Muscle of back (tissue), 13 donors: ENCODE results near the gene DNASE1L2. TPM values are rescaled to one million over a fixed set of nuclear protein-coding genes. Genes with fewer than 3 reads are reported as not detected.

Experiments used
- DNase-seq, 3 donors: peaks; one replicate each; pipeline versions ENCODE4 v3.0.0 to v3.0.0-alpha.2; 2013
- long read RNA-seq, 9 donors: transcript quantifications; one replicate each; lab custom pipeline, GENCODE V29; 2026
- polyA plus RNA-seq, 10 donors: library from polyadenylated mRNA; unstranded; fragments of 120-200 nt; gene quantifications; one replicate each; pipeline ENCODE4 v1.2.1, GENCODE V29; 2013; ENCODE audit not compliant: insufficient read length in 10 of 10

The DNASE1L2 gene, protein sequence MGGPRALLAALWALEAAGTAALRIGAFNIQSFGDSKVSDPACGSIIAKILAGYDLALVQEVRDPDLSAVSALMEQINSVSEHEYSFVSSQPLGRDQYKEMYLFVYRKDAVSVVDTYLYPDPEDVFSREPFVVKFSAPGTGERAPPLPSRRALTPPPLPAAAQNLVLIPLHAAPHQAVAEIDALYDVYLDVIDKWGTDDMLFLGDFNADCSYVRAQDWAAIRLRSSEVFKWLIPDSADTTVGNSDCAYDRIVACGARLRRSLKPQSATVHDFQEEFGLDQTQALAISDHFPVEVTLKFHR
- 1 to 10 TPM in 2 of 10 donors, under 1 TPM in 8; 0.35 to 1.1 (median 0.71) TPM for polyA plus RNA-seq
- long read RNA-seq, donor 1 = 0 reads
- long read RNA-seq, donor 2 = 0 reads
- long read RNA-seq, donor 3 = 0 reads
- long read RNA-seq, donor 4 = 0 reads
- long read RNA-seq, donor 5 = 0 reads
- long read RNA-seq, donor 6 = 0 reads
- long read RNA-seq, donor 7 = 0 reads
- long read RNA-seq, donor 8 = 0 reads
- long read RNA-seq, donor 9 = 0 reads

DNA sequence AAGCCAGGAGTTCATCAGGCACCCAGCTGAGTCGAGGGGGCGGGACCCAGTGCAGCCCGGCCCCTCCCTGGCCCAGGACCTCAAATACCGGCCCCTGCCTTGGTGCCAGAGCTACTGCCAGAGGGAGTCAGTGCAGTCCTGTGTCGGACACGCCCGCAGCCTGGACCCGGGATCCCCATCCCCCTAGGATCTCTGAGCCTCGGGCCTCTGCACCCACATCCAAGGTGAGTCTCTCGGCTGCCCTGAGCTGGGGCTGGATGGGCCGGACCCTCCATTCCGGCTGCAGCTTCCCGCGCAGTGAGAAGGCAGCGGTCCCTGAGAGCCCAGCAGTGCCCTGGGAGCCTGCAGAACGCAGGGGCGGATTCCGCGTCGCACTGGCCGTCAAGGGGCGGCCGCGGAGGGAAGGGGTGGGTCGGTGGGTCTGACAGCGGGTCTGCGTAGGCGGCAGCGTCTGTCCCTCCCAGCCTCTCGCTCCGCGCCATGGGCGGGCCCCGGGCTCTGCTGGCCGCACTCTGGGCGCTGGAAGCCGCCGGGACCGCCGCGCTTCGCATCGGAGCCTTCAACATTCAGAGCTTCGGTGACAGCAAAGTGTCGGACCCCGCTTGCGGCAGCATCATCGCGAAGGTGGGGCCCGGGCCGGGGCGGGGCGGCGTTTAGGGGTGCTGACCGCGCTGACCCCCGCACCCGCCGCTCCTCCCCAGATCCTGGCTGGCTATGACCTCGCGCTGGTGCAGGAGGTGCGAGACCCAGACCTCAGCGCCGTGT, at the start of gene DNASE1L2:
Gene DNASE1L2 (plus strand): TSS at position 108 of the 765 bp plus-strand sequence. CDS start 373 bp downstream, at position 481.
- peak in 1 of 3 donors; percentile 65 for DNase-seq

DNA sequence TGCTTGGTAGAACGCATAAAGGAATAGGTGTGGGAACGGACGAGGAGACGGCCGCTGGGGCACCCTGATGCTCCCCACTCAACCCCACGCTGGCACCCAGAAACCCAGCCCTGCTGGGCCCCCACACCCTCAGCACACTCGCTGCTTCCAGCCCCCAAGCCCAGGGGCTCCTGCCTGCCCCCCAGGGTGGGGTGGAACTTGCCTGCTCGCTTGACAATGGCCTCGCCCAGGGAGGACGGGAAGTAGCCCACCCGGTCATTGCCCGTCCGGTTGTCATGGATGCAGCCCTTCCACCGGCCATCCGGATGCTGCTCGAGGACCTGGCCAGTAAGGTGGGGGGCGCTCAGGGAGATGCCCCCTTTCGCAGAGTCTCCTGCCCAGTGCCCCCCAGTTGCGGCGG, 49.7 kb upstream of the DNASE1L2 start:
- DNase-seq = no peak

DNA sequence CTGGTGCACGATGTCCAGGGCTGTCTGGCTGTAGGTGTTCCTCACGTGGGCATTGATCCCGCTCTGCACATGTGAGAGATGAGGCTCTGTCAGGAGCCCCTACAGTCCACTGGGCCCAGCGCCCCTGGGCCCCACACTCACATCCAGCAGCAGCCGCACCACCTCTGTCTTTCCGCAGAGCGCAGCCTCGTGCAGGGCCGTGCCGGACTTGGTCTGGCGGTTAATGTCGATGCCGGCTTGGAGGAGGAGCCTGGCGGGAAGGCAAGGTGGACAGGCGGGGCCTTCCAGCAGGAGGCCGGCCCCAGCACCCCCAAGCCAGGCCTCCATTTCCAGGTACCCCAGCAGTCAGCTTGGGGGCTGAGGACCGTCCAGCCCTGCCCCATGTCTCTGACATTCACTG, 49.0 kb upstream of the DNASE1L2 start:
- no peak for DNase-seq

DNA sequence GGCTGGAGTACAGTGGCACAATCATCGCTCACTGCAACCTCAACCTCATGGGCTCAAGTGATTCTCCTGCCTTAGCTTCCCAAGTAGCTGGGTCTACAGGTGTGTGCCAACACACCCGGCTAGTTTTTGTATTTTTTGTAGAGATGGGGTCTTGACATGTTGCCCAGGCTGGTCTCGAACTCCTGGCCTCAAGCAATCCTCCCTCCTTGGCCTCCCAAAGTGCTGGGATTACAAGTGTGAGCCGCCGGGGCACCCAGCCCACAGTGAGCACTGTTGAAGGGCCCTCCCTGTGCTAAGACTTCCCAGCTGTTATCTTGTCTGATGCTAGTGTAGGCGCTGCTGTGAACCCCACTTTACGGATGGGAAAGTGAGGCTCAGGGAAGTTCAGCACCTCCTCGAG, 47.8 kb upstream of the DNASE1L2 start:
- no peak for DNase-seq

DNA sequence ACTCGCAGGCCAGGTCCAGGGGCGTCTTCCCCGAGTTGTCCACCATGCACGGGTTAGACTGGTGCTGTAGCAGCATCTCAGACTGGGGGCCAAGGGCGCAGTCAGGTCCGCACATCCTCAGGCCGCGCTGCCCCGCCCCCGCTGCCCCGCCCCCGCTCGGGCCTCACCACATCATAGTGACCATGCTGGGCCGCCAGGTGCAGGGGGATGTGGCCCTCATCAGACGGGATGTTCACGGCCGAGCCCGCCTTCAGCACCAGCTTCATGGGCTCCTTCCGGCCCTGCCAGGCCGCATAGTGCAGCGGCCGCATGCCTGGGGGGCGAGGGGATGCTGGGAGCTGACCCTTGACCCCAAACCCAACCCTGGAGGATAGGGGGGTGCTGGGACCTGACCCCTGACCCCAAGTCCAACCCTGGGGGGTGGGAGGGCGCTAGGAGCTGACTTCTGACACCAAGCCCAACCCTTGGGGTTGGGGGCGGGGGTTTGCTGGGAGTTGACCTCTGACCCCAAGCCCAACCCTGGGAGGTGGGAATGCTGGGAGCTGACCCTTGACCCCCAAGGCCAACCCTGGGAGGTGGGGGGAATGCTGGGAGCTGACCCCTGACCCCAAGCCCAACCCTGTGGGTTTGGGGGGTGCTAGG, 46.9 kb upstream of the DNASE1L2 start:
- DNase-seq = no peak

DNA sequence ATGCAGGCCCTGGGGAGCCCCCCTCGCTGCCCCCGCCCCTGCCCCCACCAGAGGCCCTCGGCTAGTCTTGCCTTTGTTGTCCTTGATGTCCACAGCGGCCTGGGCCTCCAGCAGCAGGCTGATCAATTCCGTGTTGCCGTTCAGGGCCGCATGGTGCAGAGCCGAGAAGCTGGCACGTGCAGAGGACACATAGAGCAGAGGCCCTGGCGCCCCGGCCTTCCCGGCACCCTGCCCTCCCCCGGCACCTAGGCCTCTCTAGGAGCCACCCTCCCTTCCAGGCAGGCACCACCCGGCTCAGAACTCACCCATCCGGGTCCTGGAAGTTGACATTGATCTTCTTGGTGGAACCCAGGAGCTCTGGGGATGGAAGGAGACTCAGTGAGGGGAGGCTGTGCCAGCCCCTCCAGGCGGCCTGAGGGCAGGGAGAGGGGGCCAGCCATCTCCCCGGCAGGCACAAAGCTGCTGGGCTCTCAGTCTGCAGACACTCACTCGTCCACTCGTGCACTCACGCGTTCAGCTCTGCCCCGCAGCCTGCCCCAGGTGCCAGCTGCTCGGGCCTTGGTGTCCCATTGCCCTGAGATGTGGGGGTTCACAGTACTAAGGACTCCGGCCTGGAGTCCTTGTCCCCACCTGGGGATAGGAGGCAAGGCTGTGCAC, 46.1 kb upstream of the DNASE1L2 start:
- DNase-seq = no peak

DNA sequence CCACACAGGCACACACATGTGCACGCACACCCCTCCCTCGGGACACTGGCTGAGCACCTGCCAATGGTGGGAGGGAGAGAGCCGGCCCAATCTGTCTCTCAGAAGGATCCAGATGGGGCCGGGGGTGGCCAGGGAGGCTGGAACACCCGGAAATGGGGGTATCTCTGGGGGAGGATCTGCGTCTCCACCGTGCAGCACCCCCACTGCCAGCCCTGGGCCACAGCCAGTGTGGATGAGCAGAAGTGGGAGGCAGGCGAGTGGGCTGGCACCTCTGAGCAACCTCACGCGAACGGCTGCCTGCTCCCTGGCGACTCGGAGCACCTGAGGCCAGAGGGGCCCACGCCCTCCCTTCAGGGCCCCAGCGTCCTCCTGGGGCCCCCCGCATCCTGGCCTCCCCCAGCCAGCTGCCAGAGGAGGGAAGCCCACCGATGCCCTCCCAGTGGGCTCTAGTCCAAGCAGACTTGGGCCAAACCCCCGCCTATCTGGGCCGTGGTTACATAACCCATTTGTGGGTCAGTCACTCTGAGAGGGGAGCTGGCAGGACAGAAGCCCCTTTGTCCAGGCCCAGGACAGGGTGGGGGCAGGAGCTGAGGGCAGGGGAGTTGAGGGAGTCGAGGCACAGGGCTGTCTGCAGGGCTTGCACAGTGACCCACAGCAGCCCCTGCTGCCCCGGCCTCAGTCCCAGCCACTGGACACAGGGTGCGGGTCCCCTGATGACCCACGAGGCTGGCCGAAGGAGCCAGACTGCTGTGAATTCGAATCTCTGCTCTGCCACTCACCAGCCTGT, 45.4 kb upstream of the DNASE1L2 start:
- DNase-seq = no peak

DNA sequence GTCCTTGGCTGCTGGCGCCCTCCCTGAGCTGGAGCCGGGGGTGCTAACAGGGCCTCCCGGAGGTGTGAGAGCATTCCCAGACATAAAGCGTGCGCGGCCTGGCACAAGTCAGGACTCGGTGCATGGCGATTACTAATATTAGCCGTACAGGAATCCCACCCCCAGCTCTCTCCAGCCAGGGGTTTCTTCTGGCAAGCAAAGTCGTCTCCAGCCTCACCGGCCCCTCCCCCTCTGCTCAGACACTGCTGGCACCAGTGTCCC, 44.9 kb upstream of the DNASE1L2 start:
- no peak for DNase-seq

DNA sequence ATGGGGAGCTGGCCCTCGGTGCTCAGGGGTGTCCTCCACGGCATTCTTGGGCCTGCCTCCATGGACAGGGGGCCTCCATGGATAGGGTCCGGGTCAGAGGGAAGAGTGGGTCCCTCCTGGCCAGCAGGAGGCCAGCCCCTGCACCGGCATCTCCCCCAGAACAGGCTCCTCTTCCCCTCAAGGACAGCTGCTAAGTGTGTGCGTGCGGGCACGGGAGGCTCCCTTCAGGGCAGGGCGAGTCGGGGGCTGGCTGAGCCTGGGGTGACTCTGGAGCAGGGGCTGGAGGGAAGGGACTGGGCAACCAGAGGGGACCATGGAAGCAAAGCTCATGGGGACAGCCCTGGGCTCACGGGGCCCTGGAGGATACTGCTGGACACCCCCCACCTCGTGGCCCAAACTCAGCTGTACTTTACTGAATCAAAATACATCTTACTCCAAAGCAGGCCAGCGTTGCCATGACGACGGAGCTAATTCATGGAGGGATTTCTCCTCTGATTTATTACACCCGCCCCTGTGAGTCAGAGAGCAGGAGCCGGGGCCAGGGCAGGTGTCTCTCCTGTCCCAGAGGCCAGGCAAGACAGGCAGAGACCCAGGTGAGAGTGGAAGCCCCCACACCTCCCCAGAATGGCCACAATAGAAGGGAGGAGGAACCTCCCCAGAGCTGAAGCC, 41.9 kb upstream of the DNASE1L2 start:
- peak in 1 of 3 donors; percentile 67 for DNase-seq

DNA sequence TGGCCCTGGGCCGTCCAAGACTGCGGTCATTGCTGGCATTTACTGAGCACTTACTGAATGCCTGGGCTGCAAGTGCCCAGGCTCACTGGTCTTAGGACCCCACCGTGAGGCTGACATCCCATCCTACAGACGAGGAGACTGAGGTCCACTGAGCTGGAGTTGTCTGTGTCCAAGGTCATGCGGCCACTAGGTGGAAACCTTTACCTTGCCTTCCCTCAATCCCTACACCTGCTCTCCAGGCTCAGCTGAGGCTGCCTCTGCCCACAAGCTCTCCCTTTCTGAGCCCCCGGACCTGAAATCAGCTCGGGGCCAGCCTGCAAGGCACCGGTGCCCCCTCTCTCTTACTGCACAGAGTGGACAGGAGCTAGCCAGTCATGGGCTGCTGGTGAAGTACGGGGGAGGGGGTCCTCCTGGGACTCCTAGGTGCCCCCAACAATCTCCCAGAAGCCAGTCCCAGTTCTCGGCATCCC, 41.4 kb upstream of the DNASE1L2 start:
- peak in 1 of 3 donors; percentile 60 for DNase-seq

DNA sequence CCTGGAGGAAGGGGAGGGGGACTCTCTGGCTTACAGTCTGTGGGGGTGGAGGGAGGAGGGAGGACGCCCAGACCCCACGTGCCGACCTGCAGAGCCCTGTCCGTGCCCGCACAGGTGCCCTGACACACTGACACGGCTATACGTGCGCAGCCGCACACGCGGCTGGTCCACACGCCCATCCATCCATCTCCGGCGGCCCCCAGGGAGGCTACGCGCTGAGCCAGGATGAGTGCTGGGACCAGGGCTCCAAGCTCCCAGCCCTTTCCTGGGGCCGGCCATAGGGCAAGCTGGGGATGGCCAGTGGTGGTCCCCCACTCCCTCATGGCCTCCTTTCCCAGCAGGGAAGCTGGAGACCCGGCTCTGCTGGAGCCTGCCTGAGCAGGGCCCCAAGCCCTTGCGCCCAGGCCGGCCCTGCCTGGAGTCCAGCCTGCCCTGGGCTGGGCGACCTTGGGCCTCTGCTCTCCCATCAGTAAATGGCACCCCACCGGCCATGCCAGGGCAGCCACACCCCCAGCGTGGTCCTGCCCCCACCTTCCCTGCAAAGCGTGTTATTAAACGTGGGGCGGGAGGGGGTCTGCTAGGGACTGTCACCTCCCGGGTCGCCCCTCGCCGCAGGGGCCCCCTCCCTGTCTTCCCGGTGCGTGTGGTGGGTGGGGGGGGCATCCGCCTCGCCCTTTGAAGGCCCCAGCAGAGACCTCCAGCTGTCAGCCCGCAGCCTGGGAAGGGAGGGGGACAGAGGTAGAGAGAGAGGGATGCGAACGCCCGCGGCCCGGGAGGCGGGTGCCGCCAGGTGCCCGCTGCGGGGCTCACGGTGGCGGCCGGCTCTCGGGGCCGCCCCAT, 40.7 kb upstream of the DNASE1L2 start:
- peak in 1 of 3 donors; percentile 41 for DNase-seq

DNA sequence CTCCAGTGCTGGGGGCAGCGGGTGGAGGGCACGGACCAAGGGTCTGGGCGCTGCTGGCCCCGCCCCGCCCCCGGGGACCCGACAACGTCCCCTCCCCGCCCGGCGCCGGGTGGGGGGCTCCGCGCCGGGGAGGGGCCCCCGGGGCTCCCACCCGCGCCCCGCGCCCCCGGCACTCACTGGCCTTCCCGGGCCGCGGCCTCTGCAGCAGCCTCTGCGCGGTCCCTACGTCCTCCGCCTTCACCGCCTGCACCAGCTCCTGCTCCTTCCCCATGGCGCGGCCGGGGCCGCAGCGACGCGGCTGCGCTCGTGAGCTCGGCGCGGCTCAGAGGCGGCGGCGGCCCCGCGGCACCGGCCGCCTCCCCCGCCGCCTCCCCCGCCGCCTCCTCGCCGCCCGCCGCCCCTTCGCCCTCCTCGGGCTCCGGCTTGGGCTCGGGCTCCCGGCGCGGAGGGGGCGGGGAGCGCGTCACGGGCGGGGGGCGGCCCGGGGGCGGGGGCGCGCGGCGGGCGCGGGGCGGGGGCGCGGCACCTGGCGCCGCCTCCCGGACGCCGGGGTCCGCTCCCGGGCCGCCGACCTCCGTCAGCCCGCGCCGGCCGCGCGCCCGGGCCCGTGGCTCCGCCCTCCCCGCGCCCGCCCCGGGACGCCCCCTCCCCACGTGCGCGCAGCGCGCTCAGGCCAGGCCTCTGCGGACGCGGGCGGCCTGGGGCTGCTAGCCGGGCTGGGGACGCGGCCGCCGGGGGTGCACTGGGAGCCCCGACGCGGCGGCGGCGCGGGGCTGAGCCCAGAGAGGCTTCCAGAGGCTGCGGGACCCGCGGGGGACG, 39.9 kb upstream of the DNASE1L2 start, which contains the start of gene CASKIN1:
Gene CASKIN1 (minus strand): TSS at position 444 of the 819 bp plus-strand sequence. CDS start 173 bp downstream, at position 271.
- peak in 1 of 3 donors; percentile 43 for DNase-seq

DNA sequence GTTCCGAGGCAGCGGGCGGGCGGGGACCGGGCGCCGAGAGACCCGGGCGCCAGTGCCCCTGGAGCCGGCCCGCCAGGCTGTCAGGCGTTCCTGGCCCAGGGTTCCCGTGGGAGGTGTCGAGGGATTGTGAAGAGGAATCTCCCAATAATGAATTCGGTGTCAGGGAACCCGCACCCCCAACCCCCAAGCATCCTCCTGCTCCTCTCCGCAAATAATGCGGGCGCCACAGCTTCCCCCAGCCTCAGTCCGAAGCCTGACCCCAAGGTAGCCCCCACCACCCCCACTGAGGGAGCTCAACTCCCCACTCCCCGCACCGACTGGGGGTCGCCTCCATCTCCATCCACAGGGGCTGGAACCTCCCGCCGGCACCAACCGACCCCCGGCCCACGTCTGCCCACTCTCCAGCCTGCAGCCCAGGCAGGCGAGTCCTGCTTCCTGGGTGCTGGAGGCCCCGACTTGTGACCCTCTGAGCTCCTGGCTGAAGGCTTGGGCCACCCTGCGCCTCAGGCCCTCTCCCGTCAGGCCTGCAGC, 39.2 kb upstream of the DNASE1L2 start:
- no peak for DNase-seq

DNA sequence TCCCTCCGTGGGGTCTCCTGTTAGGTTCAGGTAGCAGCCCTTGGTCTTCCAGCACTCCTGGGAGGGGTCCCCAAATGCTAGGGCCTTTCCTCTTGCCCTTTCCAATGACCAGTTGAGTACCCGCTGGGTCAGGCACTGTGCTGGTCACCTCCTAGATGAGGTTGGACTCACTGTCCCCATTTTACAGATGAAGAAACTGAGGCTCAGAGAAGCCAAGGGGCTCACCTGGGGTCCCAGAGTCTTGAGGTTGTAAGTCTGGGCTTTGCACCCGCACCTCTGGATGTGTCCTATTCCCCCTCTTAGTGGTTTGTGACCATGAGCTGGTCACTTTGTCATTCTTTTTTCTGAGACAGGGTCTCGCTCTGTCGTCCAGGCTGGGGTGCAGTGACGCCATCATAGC, 38.5 kb upstream of the DNASE1L2 start:
- DNase-seq = no peak

DNA sequence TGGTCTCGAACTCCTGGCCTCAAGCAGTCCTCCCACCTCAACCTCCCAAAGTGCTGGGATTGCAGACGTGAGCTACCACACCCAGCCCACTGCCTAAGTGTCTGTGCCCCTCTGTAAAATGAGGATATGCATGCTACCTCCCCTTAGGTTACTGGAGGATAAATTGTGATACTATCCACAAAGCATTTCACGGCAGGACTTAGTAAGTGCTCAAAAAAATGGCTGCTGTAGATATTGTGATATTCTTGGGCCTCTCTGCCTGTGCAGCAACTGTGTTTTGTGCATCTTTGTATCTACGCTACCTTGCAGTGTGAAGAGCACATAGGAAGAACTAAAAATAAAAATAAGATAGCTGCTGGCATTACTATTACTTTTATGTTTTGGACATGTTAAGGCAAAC, 38.0 kb upstream of the DNASE1L2 start:
- DNase-seq = no peak

DNA sequence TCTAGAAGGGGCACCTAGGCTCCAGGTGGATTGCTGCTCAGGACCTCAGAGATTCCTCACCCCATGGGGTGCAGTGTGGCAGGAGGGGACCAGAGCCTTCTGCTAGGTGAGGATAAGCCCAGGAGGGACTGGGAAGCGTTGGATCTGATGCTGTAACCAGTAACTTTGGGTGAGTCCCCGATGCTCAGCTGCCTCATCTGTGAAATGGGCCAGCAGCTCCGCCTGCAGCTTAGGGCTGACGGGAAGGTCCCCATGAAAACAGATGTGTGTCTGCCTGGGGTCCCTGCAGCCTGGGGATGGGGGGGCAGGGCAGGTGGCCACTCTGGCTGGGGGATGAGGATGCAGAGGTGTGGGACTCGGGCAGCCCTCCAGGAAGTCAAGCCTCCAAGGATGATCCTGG, 37.1 kb upstream of the DNASE1L2 start:
- no peak for DNase-seq

DNA sequence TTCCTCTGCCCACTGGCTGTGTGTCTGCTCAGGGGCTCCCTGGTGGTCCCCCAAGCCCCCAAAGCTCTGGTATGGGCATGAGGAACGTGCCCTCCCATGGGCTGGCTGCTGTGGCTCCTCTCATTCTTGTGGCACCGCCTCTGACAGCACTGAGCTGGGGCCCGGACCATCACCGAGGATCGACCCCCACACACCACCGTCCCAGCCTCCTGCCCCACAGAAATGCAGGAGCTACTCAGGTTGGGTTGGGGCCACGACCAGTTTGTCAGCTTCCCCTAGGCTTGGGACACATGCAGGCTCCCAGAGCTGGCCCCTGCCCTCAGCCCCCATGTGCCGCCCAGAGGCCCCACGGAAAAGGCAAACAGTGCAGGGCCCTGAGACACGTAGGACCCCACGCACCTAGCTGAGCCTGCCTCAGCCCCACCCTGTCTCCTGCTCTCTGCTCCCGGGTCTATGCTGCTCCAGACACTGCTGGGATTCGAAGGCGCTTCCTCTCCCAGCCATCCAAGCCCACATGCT, 36.6 kb upstream of the DNASE1L2 start:
- DNase-seq = no peak

DNA sequence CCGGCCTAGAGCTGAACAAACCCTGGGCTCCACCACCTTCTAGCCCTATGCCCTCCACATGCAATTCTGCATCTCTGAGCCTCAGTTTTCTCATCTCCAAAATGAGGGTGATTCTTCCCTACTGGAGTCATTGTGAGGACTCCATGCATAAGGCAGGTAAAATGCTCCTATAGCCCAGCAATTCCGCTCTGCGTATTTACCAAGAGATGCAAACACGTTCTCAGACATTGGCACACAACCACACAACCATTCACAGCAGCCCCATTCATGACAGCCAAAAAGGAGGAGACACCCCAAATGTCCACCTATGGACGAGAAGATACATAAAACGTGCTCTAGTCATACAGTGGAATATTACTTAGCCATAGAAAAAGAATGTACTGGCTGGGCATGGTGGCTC, 35.9 kb upstream of the DNASE1L2 start:
- DNase-seq = no peak
